ENCODE data around the gene SAMD1. TPM values are rescaled to one million over a fixed set of nuclear protein-coding genes. Genes with fewer than 3 reads are reported as not detected.

Gene SAMD1
- total and polyA plus RNA-seq, 9 of the 15 experiments (the other 6 are each of a cell fraction or from before 2014, with no cell fraction given) = 2.9 to 96.0 (median 43.5) TPM

DNA sequence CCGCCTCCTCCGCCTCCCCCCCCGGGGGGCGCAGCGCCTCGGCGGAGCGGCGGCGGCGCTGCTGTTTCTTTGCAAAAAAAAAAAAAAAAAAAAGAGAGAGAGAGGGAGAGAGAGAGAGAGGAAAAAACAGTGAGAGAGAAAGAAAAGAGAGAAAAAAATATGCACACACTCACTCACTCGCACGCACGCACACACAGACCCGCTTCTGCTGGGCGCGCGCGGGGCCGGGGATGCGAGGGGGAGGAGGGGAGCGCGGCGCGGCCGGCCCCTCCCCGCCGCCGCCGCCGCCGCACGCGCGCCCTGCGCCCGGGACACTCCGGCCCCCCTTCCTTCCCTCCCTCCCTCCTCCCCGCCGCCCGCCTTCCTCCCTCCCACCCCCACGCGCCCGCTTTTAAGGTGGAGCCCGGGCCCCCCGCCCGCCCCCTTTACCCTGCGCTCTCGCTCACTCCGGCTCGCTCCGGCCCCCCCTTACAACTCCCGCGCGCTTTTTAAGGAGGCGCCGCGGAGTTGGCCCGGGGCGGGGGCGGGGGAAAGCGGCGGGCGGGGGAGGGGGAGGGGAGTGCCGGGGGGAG, at the start of gene SAMD1 (continued):
- peak; percentile 62 for TF ChIP-seq HMGN3 (IDR thresholded peaks at IDR 0.05; ENCODE audit: borderline replicate concordance, extremely low read depth, insufficient read length, low read depth, low read length)
- TF ChIP-seq ZNF263 (CRISPR knock-in tag; IDR thresholded peaks at IDR 0.05; ENCODE audit: borderline replicate concordance) = peak; percentile 79; the same call in 1 of the 2 replicates
- TF ChIP-seq PURB (CRISPR knock-in tag; IDR thresholded peaks at IDR 0.05; ENCODE audit: low read depth) = no peak
- 0 out of 4 replicates have a peak, but pooled peaks of 1 of the 2 experiments have one; percentile 25 for TF ChIP-seq MAZ (CRISPR knock-in tag; conservative IDR thresholded peaks at IDR 0.05 in 1 of 2, IDR thresholded peaks at IDR 0.05 in 1 of 2)
- no peak for TF ChIP-seq RBM34 (IDR thresholded peaks at IDR 0.05; ENCODE audit: borderline replicate concordance, insufficient read depth, low read length)
- TF ChIP-seq, protein P1, sequence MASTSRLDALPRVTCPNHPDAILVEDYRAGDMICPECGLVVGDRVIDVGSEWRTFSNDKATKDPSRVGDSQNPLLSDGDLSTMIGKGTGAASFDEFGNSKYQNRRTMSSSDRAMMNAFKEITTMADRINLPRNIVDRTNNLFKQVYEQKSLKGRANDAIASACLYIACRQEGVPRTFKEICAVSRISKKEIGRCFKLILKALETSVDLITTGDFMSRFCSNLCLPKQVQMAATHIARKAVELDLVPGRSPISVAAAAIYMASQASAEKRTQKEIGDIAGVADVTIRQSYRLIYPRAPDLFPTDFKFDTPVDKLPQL (IDR thresholded peaks at IDR 0.05; ENCODE audit: extremely low read depth, insufficient read length) = no peak
- TF ChIP-seq SRSF7 (optimal IDR thresholded peaks at IDR 0.05; ENCODE audit: low read depth, low read length) = no peak
- TF ChIP-seq BRD9 (IDR thresholded peaks at IDR 0.05; ENCODE audit: low read depth, partially characterized antibody) = no peak
- TF ChIP-seq HDAC1 (IDR thresholded peaks at IDR 0.05) = no peak
- TF ChIP-seq TBP (optimal IDR thresholded peaks at IDR 0.05; ENCODE audit: low read depth, low read length) = no peak
- TF ChIP-seq, protein P2, sequence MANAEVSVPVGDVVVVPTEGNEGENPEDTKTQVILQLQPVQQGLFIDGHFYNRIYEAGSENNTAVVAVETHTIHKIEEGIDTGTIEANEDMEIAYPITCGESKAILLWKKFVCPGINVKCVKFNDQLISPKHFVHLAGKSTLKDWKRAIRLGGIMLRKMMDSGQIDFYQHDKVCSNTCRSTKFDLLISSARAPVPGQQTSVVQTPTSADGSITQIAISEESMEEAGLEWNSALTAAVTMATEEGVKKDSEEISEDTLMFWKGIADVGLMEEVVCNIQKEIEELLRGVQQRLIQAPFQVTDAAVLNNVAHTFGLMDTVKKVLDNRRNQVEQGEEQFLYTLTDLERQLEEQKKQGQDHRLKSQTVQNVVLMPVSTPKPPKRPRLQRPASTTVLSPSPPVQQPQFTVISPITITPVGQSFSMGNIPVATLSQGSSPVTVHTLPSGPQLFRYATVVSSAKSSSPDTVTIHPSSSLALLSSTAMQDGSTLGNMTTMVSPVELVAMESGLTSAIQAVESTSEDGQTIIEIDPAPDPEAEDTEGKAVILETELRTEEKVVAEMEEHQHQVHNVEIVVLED (CRISPR knock-in tag; IDR thresholded peaks at IDR 0.05) = peak; percentile 39; the same call in 1 of the 2 replicates
- no peak for TF ChIP-seq ZBTB1 (CRISPR knock-in tag; IDR thresholded peaks at IDR 0.05; ENCODE audit: borderline replicate concordance, low read depth)
- TF ChIP-seq RFX5 (IDR thresholded peaks at IDR 0.05; ENCODE audit: low read depth, low read length) = no peak
- TF ChIP-seq, protein P3, sequence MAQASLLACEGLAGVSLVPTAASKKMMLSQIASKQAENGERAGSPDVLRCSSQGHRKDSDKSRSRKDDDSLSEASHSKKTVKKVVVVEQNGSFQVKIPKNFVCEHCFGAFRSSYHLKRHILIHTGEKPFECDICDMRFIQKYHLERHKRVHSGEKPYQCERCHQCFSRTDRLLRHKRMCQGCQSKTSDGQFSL (CRISPR knock-in tag; IDR thresholded peaks at IDR 0.05) = no peak
- TF ChIP-seq, protein P3 (tag; IDR thresholded peaks at IDR 0.05) = peak in 1 of 2 experiments; percentile 58; a peak in 1 of 4 replicates
- no peak for TF ChIP-seq ZNF274 (IDR thresholded peaks at IDR 0.05; ENCODE audit: borderline replicate concordance, low read depth, low read length)
- TF ChIP-seq TAF1 (IDR thresholded peaks at IDR 0.05; ENCODE audit: control insufficient read depth, extremely low read depth, insufficient read depth, low read length, severe bottlenecking) = peak; percentile 7
- no peak for TF ChIP-seq PCBP1 (IDR thresholded peaks at IDR 0.05; ENCODE audit: low read depth, low read length, poor library complexity, severe bottlenecking)
- TF ChIP-seq, protein P4, sequence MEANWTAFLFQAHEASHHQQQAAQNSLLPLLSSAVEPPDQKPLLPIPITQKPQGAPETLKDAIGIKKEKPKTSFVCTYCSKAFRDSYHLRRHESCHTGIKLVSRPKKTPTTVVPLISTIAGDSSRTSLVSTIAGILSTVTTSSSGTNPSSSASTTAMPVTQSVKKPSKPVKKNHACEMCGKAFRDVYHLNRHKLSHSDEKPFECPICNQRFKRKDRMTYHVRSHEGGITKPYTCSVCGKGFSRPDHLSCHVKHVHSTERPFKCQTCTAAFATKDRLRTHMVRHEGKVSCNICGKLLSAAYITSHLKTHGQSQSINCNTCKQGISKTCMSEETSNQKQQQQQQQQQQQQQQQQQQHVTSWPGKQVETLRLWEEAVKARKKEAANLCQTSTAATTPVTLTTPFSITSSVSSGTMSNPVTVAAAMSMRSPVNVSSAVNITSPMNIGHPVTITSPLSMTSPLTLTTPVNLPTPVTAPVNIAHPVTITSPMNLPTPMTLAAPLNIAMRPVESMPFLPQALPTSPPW (CRISPR knock-in tag; IDR thresholded peaks at IDR 0.05) = peak; percentile 99
- peak; percentile 45; the same call in 1 of the 2 replicates for TF ChIP-seq BHLHE40 (IDR thresholded peaks at IDR 0.05; ENCODE audit: low read length)
- TF ChIP-seq CREM (IDR thresholded peaks at IDR 0.05; ENCODE audit: low read depth) = no peak
- no peak for TF ChIP-seq EP400 (IDR thresholded peaks at IDR 0.05)
- 0 out of 2 replicates have a peak, but pooled peaks have one; percentile 12 for TF ChIP-seq ZNF197 (CRISPR knock-in tag; IDR thresholded peaks at IDR 0.05; ENCODE audit: low read depth)
- no peak for TF ChIP-seq TSC22D4 (tag; IDR thresholded peaks at IDR 0.05)
